ENCODE results near the gene TIMM29. TPM values are rescaled to one million over a fixed set of nuclear protein-coding genes. Genes with fewer than 3 reads are reported as not detected.

TIMM29 gene
- total RNA-seq: 29.3 and 41.4 TPM in 2 replicates

DNA sequence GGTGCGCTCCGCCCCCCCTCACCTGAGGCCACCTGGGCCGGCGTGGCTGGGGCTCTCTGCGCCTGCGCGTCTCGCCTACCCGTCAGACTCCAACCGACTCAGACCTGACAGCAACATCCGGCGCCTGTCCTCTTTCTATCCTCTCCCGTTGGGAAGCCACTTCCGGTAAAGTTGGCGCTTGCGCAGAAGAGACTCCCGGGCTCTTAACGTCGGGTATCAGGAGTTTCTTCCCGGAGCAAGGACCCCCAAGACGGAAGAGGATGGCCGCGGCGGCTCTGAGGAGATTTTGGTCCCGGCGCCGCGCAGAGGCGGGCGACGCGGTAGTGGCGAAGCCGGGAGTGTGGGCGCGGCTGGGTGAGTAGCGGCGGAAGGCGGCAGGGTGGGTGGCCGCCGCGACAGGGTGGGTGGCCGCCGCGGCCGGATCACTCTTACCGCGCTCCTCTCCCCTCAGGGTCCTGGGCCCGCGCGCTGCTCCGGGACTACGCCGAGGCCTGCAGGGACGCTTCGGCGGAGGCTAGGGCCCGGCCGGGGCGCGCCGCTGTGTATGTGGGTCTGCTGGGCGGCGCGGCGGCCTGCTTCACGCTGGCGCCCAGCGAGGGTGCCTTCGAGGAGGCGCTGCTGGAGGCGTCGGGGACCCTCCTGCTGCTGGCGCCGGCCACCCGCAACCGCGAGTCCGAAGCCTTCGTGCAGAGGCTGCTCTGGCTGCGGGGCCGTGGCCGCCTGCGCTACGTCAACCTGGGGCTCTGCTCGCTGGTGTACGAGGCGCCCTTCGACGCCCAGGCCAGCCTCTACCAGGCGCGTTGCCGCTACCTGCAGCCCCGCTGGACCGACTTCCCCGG, at the start of gene TIMM29, which contains the start of gene YIPF2:
Gene TIMM29, plus strand, starts transcription at position 249 of the 839 bp plus-strand sequence. Its CDS starts 12 bp downstream, at position 261.
Gene YIPF2, minus strand, starts transcription at position 77 of the 839 bp plus-strand sequence. CDS start 229 bp downstream, outside the sequence.

DNA sequence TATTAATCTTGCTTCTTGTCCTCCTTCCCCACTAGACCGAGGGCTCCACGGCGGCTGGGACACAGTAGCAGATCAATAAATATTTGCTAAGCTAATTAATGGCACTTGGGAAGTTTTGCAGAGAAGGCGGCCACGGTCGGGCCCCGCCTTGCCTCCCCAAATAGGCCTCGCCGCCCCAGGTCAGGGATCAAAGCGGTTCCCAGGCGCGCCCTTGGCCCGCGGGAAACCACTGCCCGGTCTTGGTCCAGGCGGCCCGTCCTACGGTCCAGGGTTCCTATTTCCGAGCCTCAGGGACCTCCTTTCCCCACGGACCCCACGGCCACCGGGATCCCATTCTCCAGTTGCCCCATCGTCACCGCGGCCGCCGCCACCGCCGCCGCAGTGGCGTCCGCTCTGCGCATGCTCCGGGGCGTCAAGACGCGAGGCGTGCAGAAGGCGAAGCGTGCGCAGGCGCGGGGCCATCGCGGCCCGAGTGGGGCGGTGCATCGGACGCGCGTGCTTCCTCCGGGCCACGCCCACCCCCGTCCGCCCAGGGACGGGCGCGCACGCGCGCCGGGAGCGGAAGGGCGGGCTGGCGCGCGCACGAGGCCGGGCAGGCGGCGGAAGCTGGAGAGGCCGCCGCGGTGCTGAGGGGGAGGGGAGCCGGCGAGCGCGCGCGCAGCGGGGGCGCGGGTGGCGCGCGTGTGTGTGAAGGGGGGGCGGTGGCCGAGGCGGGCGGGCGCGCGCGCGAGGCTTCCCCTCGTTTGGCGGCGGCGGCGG, 31.9 kb downstream of the TIMM29 start, which contains the start of gene SMARCA4:
Gene SMARCA4, plus strand, starts transcription at position 717 of the 759 bp plus-strand sequence. CDS start 23,122 bp downstream, outside the sequence.

Other genes with a start within 250 kb of the TIMM29 start
- 23.4 and 35.5 TPM in 2 replicates for gene QTRT1, start 227.4 kb upstream of the TIMM29 start, total RNA-seq
- gene DNM2, start 210.7 kb upstream of the TIMM29 start, total RNA-seq: 78.6 and 91.4 TPM in 2 replicates
- 55.4 and 61.4 TPM in 2 replicates for gene TMED1, start 92.6 kb upstream of the TIMM29 start, total RNA-seq
- gene C19orf38, start 80.4 kb upstream of the TIMM29 start, total RNA-seq: 0.58 and 2.3 TPM in 2 replicates
- gene CARM1, start 57.3 kb upstream of the TIMM29 start, total RNA-seq: 13.0 and 28.0 TPM in 2 replicates
- 145 and 146 TPM in 2 replicates for gene YIPF2, start 172 bp upstream of the TIMM29 start, total RNA-seq
- 36.4 and 75.9 TPM in 2 replicates for gene SMARCA4, start 32.2 kb downstream of the TIMM29 start, total RNA-seq
- gene LDLR, start 160.7 kb downstream of the TIMM29 start, total RNA-seq: 71.0 and 91.4 TPM in 2 replicates
- 9.6 and 104 TPM in 2 replicates for gene SPC24, start 227.0 kb downstream of the TIMM29 start, total RNA-seq